NB4 (cell line): ENCODE data around the gene GOLT1A.

ENCODE experiments used
- POLR2A ChIP-seq: IDR thresholded peaks from 2 replicates; pipeline ENCODE4 v1.6.1; 2011; ENCODE audit warnings: mild to moderate bottlenecking; ENCODE audit not compliant: insufficient read length; ENCODE audit errors: extremely low read depth
- TF ChIP-seq, protein P1 (sequence below): IDR thresholded peaks from one replicate; pipeline ENCODE4 v1.5.1; 2012; ENCODE audit warnings: low read depth, low read length

DNA sequence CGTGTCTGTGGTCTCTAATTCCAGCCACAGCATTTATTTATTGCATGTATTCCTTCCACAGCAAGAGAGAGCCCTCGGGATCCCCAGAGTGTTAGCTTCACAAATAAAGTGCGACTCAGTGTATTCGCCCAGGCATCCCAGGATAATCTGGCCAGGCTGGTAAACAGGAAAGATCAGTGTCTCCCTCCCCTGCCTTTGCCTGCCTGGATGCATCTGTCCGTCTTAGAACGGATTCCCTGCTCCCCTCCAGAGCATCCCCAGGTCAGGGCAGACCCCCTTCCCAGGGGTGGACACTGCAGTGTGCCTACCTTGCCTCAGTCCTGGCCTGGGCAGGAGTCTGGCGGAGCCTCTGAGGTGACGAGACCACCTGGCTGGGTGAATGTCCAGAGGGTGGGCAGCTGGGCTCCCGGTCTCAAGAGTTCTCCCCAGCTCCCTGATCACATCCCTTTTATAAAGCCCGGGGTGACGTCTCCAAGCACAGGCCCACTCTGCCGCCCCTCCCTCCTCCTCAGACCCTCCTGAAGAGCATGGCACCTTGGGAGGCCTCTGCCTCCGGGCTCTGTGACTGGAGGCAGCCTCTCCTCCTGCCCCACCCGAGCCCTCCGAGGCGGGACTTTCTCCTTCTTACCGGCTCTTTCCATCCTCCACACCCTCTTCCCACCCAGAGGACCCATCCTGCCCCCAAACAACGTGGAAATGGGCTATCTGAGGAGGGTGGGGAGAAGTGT lies 17.6 kb downstream of the GOLT1A start, which contains the start of gene KISS1:
- TF ChIP-seq, protein P1, sequence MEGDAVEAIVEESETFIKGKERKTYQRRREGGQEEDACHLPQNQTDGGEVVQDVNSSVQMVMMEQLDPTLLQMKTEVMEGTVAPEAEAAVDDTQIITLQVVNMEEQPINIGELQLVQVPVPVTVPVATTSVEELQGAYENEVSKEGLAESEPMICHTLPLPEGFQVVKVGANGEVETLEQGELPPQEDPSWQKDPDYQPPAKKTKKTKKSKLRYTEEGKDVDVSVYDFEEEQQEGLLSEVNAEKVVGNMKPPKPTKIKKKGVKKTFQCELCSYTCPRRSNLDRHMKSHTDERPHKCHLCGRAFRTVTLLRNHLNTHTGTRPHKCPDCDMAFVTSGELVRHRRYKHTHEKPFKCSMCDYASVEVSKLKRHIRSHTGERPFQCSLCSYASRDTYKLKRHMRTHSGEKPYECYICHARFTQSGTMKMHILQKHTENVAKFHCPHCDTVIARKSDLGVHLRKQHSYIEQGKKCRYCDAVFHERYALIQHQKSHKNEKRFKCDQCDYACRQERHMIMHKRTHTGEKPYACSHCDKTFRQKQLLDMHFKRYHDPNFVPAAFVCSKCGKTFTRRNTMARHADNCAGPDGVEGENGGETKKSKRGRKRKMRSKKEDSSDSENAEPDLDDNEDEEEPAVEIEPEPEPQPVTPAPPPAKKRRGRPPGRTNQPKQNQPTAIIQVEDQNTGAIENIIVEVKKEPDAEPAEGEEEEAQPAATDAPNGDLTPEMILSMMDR = no peak
- no peak for TF ChIP-seq POLR2A
